H9 (cell line): ENCODE results near the gene LRRC26. TPM values are rescaled to one million over a fixed set of nuclear protein-coding genes. Genes with fewer than 3 reads are reported as not detected.

ENCODE experiments used
- DNase-seq: peaks from one replicate; pipeline ENCODE4 v3.0.0-alpha.2; 2017
- H2AFZ ChIP-seq: one replicate; pipeline ENCODE4 v1.6.1; 2013; ENCODE audit warnings: mild to moderate bottlenecking, low read length, control low read depth, moderate library complexity
- H2AK5ac ChIP-seq: 2 replicates; pipeline ENCODE4 v1.6.1; 2013; ENCODE audit warnings: low read length, control low read depth, mixed read lengths; ENCODE audit not compliant: insufficient read length
- H2BK120ac ChIP-seq: one replicate; pipeline ENCODE4 v1.6.1; 2013; ENCODE audit warnings: low read depth, mild to moderate bottlenecking, low read length, control low read depth, inconsistent platforms; ENCODE audit not compliant: poor library complexity, severe bottlenecking
- H2BK12ac ChIP-seq: 2 replicates; pipeline ENCODE4 v1.6.1; 2013; ENCODE audit warnings: low read length, control low read depth, mixed read lengths, low read depth; ENCODE audit not compliant: insufficient read length
- H2BK15ac ChIP-seq: 2 replicates; pipeline ENCODE4 v1.6.1; 2013; ENCODE audit warnings: low read depth, low read length, control low read depth
- H2BK20ac ChIP-seq: one replicate; pipeline ENCODE4 v1.6.1; 2013; ENCODE audit warnings: low read depth, mild to moderate bottlenecking, low read length, control low read depth, inconsistent platforms; ENCODE audit not compliant: poor library complexity, severe bottlenecking
- H2BK5ac ChIP-seq: 2 replicates; pipeline ENCODE4 v1.6.1; 2013; ENCODE audit warnings: low read length, control low read depth, mixed read lengths; ENCODE audit not compliant: insufficient read length
- H3K14ac ChIP-seq: 2 replicates; pipeline ENCODE4 v1.6.1; 2013; ENCODE audit warnings: low read length, control low read depth; ENCODE audit not compliant: insufficient read depth
- H3K18ac ChIP-seq: 2 replicates; pipeline ENCODE4 v1.6.1; 2013; ENCODE audit warnings: low read depth, mild to moderate bottlenecking, mixed read lengths, low read length, control low read depth; ENCODE audit not compliant: insufficient read length
- H3K23ac ChIP-seq: 2 replicates; pipeline ENCODE4 v1.6.1; 2013; ENCODE audit warnings: low read length, control low read depth, mixed read lengths, low read depth; ENCODE audit not compliant: insufficient read length
- H3K23me2 ChIP-seq: 2 replicates; pipeline ENCODE4 v1.6.1; 2013; ENCODE audit warnings: low read depth, mild to moderate bottlenecking, mixed read lengths, low read length, control low read depth; ENCODE audit not compliant: insufficient read length, poor library complexity, severe bottlenecking
- H3K27ac ChIP-seq: 2 replicates; pipeline ENCODE4 v1.5.1; 2013; ENCODE audit warnings: low read length, control low read depth, mixed read lengths, low read depth; ENCODE audit not compliant: insufficient read length
- H3K27me3 ChIP-seq: 2 replicates; pipeline ENCODE4 v1.6.1; 2013; ENCODE audit warnings: low read length, control low read depth, inconsistent platforms; ENCODE audit not compliant: insufficient read depth
- H3K4ac ChIP-seq: 2 replicates; pipeline ENCODE4 v1.6.1; 2013; ENCODE audit warnings: low read depth, mild to moderate bottlenecking, control low read depth, inconsistent platforms, low read length, moderate library complexity
- H3K4me1 ChIP-seq: 2 replicates; pipeline ENCODE4 v1.6.1; 2013; ENCODE audit warnings: low read length, control low read depth, inconsistent platforms; ENCODE audit not compliant: insufficient read depth
- H3K4me2 ChIP-seq: 2 replicates; pipeline ENCODE4 v1.6.1; 2013; ENCODE audit warnings: low read length, control low read depth, mixed read lengths; ENCODE audit not compliant: insufficient read length, insufficient read depth
- H3K56ac ChIP-seq: 2 replicates; pipeline ENCODE4 v1.6.1; 2013; ENCODE audit warnings: low read depth, mild to moderate bottlenecking, mixed read lengths, low read length, control low read depth; ENCODE audit not compliant: insufficient read length
- H3K79me1 ChIP-seq: 2 replicates; pipeline ENCODE4 v1.6.1; 2013; ENCODE audit warnings: low read depth, mild to moderate bottlenecking, moderate library complexity, low read length, control low read depth, inconsistent platforms; ENCODE audit not compliant: insufficient read depth, poor library complexity, severe bottlenecking
- H3K79me2 ChIP-seq: 2 replicates; pipeline ENCODE4 v1.6.1; 2013; ENCODE audit warnings: low read length, control low read depth, inconsistent platforms; ENCODE audit not compliant: insufficient read depth
- H3K9ac ChIP-seq: 2 replicates; pipeline ENCODE4 v1.6.1; 2013; ENCODE audit warnings: low read length, control low read depth, mixed read lengths; ENCODE audit not compliant: insufficient read length; ENCODE audit errors: extremely low read depth
- H3K9me3 ChIP-seq: one replicate; pipeline ENCODE4 v1.6.1; 2013; ENCODE audit warnings: low read depth, low read length, inconsistent platforms; ENCODE audit not compliant: control insufficient read depth
- H3T11ph ChIP-seq: one replicate; pipeline ENCODE4 v1.6.1; 2013; ENCODE audit warnings: mild to moderate bottlenecking, low read length, control low read depth, inconsistent platforms
- H4K20me1 ChIP-seq: one replicate; pipeline ENCODE4 v1.6.1; 2013; ENCODE audit not compliant: control insufficient read depth, insufficient read length, insufficient read depth
- H4K5ac ChIP-seq: 2 replicates; pipeline ENCODE4 v1.6.1; 2013; ENCODE audit warnings: low read depth, mild to moderate bottlenecking, mixed read lengths, low read length, control low read depth; ENCODE audit not compliant: insufficient read length
- H4K8ac ChIP-seq: replicated peaks from 2 replicates; pipeline ENCODE4 v1.6.1; 2013; ENCODE audit warnings: low read length, control low read depth, mixed read lengths, low read depth; ENCODE audit not compliant: insufficient read length
- H4K91ac ChIP-seq: 2 replicates; pipeline ENCODE4 v1.6.1; 2013; ENCODE audit warnings: low read depth, mild to moderate bottlenecking, moderate library complexity, mixed read lengths, low read length, control low read depth; ENCODE audit not compliant: insufficient read length
- H3K27ac Mint-ChIP-seq, 3 experiments: 2 replicates in 2 of 3; 3 replicates in 1 of 3; pipeline ENCODE4 v1.8.0; 2020 to 2021; ENCODE audit warnings: mixed read lengths in 3 of 3, mild to moderate bottlenecking in 1 of 3, moderate library complexity in 1 of 3
- H3K27me3 Mint-ChIP-seq: 2 replicates; pipeline ENCODE4 v1.8.0; 2021; ENCODE audit warnings: low read depth, mild to moderate bottlenecking, moderate library complexity, mixed read lengths
- H3K36me3 Mint-ChIP-seq, 3 experiments: 2 replicates in 2 of 3; 3 replicates in 1 of 3; pipeline ENCODE4 v1.8.0; 2020 to 2021; ENCODE audit warnings: low read depth in 3 of 3, mixed read lengths in 3 of 3; ENCODE audit not compliant: insufficient read depth in 1 of 3
- H3K4me1 Mint-ChIP-seq, 2 experiments: 2 replicates each; pipeline ENCODE4 v1.8.0; 2020; ENCODE audit warnings: mixed read lengths in 2 of 2
- H3K4me3 Mint-ChIP-seq, 2 experiments: 2 replicates in 1 of 2; 3 replicates in 1 of 2; pipeline ENCODE4 v1.8.0; 2020 to 2021; ENCODE audit warnings: mild to moderate bottlenecking in 2 of 2, mixed read lengths in 2 of 2, moderate library complexity in 1 of 2
- H3K9me3 Mint-ChIP-seq, 2 experiments: 2 replicates in 1 of 2; 3 replicates in 1 of 2; pipeline ENCODE4 v1.8.0; 2020; ENCODE audit warnings: mild to moderate bottlenecking in 2 of 2, mixed read lengths in 2 of 2, moderate library complexity in 1 of 2
- CTCF ChIP-seq: fragments of 200-600 bp; sonication (generic); conservative IDR thresholded peaks from 3 replicates; pipeline ENCODE4 v1.8.0; 2021; ENCODE audit warnings: antibody characterized with exemption, mild to moderate bottlenecking
- WGBS: extraction: QIAGEN DNeasy Blood & Tissue Kit; methylation state at CpG from one replicate; pipeline ENCODE4 v1.1.7; 2013; ENCODE audit warnings: missing lambda C conversion rate, low lambda C conversion rate, mixed read lengths; ENCODE audit not compliant: insufficient read length; ENCODE audit errors: extremely low coverage; 5-methylcytosine and 5-hydroxymethylcytosine counted together
- total RNA-seq: library from RNA; stranded (reverse); gene quantifications from 2 replicates; pipeline ENCODE4 v1.2.1, GENCODE V29; 2021

LRRC26 gene
- total RNA-seq, 1 experiment from 2014 or later = 0.96 TPM

DNA sequence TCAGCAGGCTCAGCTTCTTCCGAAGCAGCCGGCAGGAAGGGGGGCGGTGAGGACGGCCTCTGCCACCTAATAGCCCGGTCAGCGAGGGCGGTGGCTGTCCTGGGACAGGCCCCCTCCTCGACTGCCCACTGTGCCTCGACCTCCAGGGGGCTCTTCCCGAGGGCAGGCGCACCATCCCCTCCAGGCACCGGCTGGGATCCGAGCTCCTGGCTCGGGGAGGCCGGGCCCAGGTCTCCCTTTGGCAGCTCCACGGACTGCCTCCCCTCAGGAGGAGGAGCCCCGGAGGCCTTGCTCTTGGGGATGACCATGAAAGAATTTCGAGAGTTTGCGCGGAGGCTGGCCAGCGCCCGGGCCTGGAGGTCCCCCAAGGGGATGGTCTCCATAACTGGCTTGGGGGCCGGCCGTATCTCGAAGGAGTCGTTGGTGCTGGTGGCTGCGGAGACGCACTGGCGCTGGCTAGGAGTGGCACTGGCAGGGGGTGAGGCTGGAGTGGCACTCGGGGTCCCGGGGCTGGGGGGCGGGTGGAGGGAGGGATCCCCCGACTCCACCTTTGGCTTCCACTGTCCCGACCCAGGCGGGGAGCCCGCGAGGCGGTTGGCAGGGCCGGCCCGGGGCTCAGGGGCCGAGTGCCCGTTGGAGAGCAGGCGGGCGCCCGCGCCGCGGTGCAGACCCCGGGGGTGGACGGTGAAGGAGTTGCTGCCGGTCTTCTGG lies 29.7 kb upstream of the LRRC26 start:
- Mint-ChIP-seq H3K27me3 (peaks cover 2% of the 10 kb centered on the region; the same call in 1 of the 2 replicates), H3K27ac (no peak overlapping the region), H3K36me3 (peaks cover 0 to 6% (median 0%) of the 10 kb centered on the region in 3 experiments; a peak in 3 of 7 replicates), H3K4me3 (peak overlapping the region; percentile 78 to 88), H3K4me1 (peaks cover 18 to 35% of the 10 kb centered on the region in 2 experiments), H3K9me3 (no peaks in the 10 kb centered on the region)
- Histone ChIP-seq H4K20me1 (no peaks in the 10 kb centered on the region), H4K5ac (no peak overlapping the region), H4K91ac (no peak overlapping the region), H2BK20ac (no peak overlapping the region), H3K56ac (no peak overlapping the region), H2AK5ac (no peak overlapping the region), H3K4ac (no peak overlapping the region), H3K14ac (no peak overlapping the region), H3K79me2 (peaks cover 6% of the 10 kb centered on the region; the same call in 1 of the 2 replicates), H3K23me2 (peaks cover 2% of the 10 kb centered on the region), H3T11ph (no peak overlapping the region), H3K4me2 (peak overlapping the region; percentile 24), H3K9ac (no peak overlapping the region), H3K79me1 (peaks cover 11% of the 10 kb centered on the region), H2BK5ac (no peak overlapping the region), H4K8ac (no peak overlapping the region), H3K9me3 (no peaks in the 10 kb centered on the region), H3K4me1 (no peaks in the 10 kb centered on the region; the same call in 1 of the 2 replicates), H2BK120ac (no peak overlapping the region), H3K27me3 (no peaks in the 10 kb centered on the region), H2BK12ac (no peak overlapping the region), H2AFZ (no peak overlapping the region), H3K27ac (no peak overlapping the region), H3K18ac (no peak overlapping the region), H3K23ac (no peak overlapping the region), H2BK15ac (no peak overlapping the region)
- no CpG with 5 or more reads among the region's 51 CpGs for WGBS
- no peak for DNase-seq
- TF ChIP-seq CTCF = no peak
